Osteocyte (in vitro differentiated cells): ENCODE results near the gene SPSB1. TPM values are rescaled to one million over a fixed set of nuclear protein-coding genes. Genes with fewer than 3 reads are reported as not detected.

Experiments used
- DNase-seq: peaks from one replicate; pipeline ENCODE4 v3.0.0; 2021; ENCODE audit warnings: mixed read lengths; ENCODE audit not compliant: unreplicated experiment; ENCODE audit errors: extremely low spot score
- H3K27ac Mint-ChIP-seq: one replicate; pipeline ENCODE4 v1.8.0; 2021; ENCODE audit warnings: mild to moderate bottlenecking, mixed read lengths; ENCODE audit not compliant: unreplicated experiment
- H3K27me3 Mint-ChIP-seq: one replicate; pipeline ENCODE4 v1.8.0; 2021; ENCODE audit warnings: mixed read lengths; ENCODE audit not compliant: unreplicated experiment
- H3K36me3 Mint-ChIP-seq: one replicate; pipeline ENCODE4 v1.8.0; 2021; ENCODE audit warnings: mixed read lengths; ENCODE audit not compliant: unreplicated experiment
- H3K4me1 Mint-ChIP-seq: one replicate; pipeline ENCODE4 v1.8.0; 2021; ENCODE audit warnings: mixed read lengths; ENCODE audit not compliant: unreplicated experiment
- H3K4me3 Mint-ChIP-seq: one replicate; pipeline ENCODE4 v1.8.0; 2021; ENCODE audit warnings: mild to moderate bottlenecking, moderate library complexity, mixed read lengths; ENCODE audit not compliant: unreplicated experiment
- H3K9me3 Mint-ChIP-seq: one replicate; pipeline ENCODE4 v1.8.0; 2021; ENCODE audit warnings: mixed read lengths; ENCODE audit not compliant: unreplicated experiment
- CTCF ChIP-seq: fragments of 200-600 bp; sonication (generic); IDR thresholded peaks from 2 replicates; pipeline ENCODE4 v1.5.0; 2021; ENCODE audit warnings: antibody characterized with exemption, mild to moderate bottlenecking, moderate library complexity
- total RNA-seq: library from RNA; stranded (reverse); gene quantifications from 2 replicates; pipeline ENCODE4 v1.2.1, GENCODE V29; 2021

SPSB1 gene
- total RNA-seq, 1 donor from 2014 or later, result 52.8 TPM

- Mint-ChIP-seq H3K27ac (no peak overlapping the region), H3K4me1 (peaks cover 67% of the 10 kb centered on the region)
- DNase-seq, result no peak
These were observed 14.6 kb downstream of the SPSB1 start for GRCh38 chr1:9307303-9307702.

GRCh38 chr1:9308236-9308785 lies 15.6 kb downstream of the SPSB1 start:
- Mint-ChIP-seq H3K36me3 (peaks cover 8% of the 10 kb centered on the region), H3K27ac (no peak overlapping the region), H3K4me3 (no peak overlapping the region), H3K4me1 (peaks cover 58% of the 10 kb centered on the region), H3K27me3 (no peaks in the 10 kb centered on the region), H3K9me3 (no peaks in the 10 kb centered on the region)
- TF ChIP-seq CTCF, result no peak
- no peak for DNase-seq

More at GRCh38 chr1:9307303-9307702, 14.6 kb downstream of the SPSB1 start:
- TF ChIP-seq CTCF, result no peak
- Mint-ChIP-seq H3K27me3 (no peaks in the 10 kb centered on the region), H3K4me3 (no peak overlapping the region), H3K36me3 (peaks cover 8% of the 10 kb centered on the region), H3K9me3 (no peaks in the 10 kb centered on the region)

GRCh38 chr1:9309080-9309479 lies 16.4 kb downstream of the SPSB1 start:
- H3K4me3 Mint-ChIP-seq, result no peak overlapping the region
- H3K4me1 Mint-ChIP-seq, result peaks cover 56% of the 10 kb centered on the region
- no peaks in the 10 kb centered on the region for H3K27me3 Mint-ChIP-seq
- no peaks in the 10 kb centered on the region for H3K9me3 Mint-ChIP-seq
- no peak for DNase-seq
- no peak for TF ChIP-seq CTCF
- H3K36me3 Mint-ChIP-seq, result peaks cover 8% of the 10 kb centered on the region
- no peak overlapping the region for H3K27ac Mint-ChIP-seq

- H3K27me3 Mint-ChIP-seq, result no peaks in the 10 kb centered on the region
- no peaks in the 10 kb centered on the region for H3K9me3 Mint-ChIP-seq
- no peak for DNase-seq
- H3K4me3 Mint-ChIP-seq, result no peak overlapping the region
- TF ChIP-seq CTCF, result no peak
- peaks cover 57% of the 10 kb centered on the region for H3K4me1 Mint-ChIP-seq
- H3K27ac Mint-ChIP-seq, result peak overlapping the region; percentile 18
- peaks cover 6% of the 10 kb centered on the region for H3K36me3 Mint-ChIP-seq
These were observed 17.3 kb downstream of the SPSB1 start for GRCh38 chr1:9309991-9310390.

- Mint-ChIP-seq H3K4me1 (peaks cover 58% of the 10 kb centered on the region), H3K4me3 (no peak overlapping the region), H3K9me3 (no peaks in the 10 kb centered on the region), H3K27me3 (no peaks in the 10 kb centered on the region), H3K27ac (no peak overlapping the region), H3K36me3 (peaks cover 8% of the 10 kb centered on the region)
- no peak for TF ChIP-seq CTCF
- no peak for DNase-seq
These were observed 18.3 kb downstream of the SPSB1 start for GRCh38 chr1:9311029-9311428.
